ENCODE results near the gene TMEM201. TPM values are rescaled to one million over a fixed set of nuclear protein-coding genes. Genes with fewer than 3 reads are reported as not detected.

The TMEM201 gene
- polyA plus RNA-seq, 2 of the 4 experiments (the other 2 are of a cell fraction) = 1.9 to 8.7 TPM

- no peak overlapping the region for H3K4me2 ChIP-seq
- TF ChIP-seq CEBPB (IDR thresholded peaks at IDR 0.05) (0 out of 4 replicates have a peak, but pooled peaks of 1 of the 2 experiments have one; percentile 10), ESRRA (IDR thresholded peaks at IDR 0.05; ENCODE audit: borderline replicate concordance, low read length) (no peak), HES2 (IDR thresholded peaks at IDR 0.05) (no peak), ZFP36 (IDR thresholded peaks at IDR 0.05; ENCODE audit: borderline replicate concordance, partially characterized antibody) (no peak), PBX3 (IDR thresholded peaks at IDR 0.05) (no peak), RAD21 (conservative IDR thresholded peaks at IDR 0.05 in 1 of 2, IDR thresholded peaks at IDR 0.05 in 1 of 2) (peak; percentile 34 to 53; a peak in 4 of 5 replicates), RNF2 (IDR thresholded peaks at IDR 0.05; ENCODE audit: borderline replicate concordance, low read depth) (no peak), EHMT2 (IDR thresholded peaks at IDR 0.05; ENCODE audit: low read depth) (no peak), RCOR1 (IDR thresholded peaks at IDR 0.05; ENCODE audit: low read depth, low read length) (no peak), HEYL (CRISPR knock-in tag; IDR thresholded peaks at IDR 0.05) (no peak), CTCF (IDR thresholded peaks at IDR 0.05) (peak; percentile 53), JUNB (IDR thresholded peaks at IDR 0.05) (no peak), HMGXB4 (CRISPR knock-in tag; IDR thresholded peaks at IDR 0.05; ENCODE audit: borderline replicate concordance) (no peak), JUN (IDR thresholded peaks at IDR 0.05) (no peak), POLR2AphosphoS2 (conservative IDR thresholded peaks at IDR 0.05; ENCODE audit: low read length) (no peak), TFCP2L1 (CRISPR knock-in tag; IDR thresholded peaks at IDR 0.05) (no peak), CBX8 (IDR thresholded peaks at IDR 0.05) (no peak), SMC3 (IDR thresholded peaks at IDR 0.05) (0 out of 3 replicates have a peak, but pooled peaks have one; percentile 30)
- DNase-seq (ENCODE audit: low read depth in 1 of 2, low spot score in 1 of 2) = peak; percentile 47 to 65
- H3K9me3 ChIP-seq = no peaks in the 10 kb centered on the region
- H3K27ac ChIP-seq = no peak overlapping the region
- WGBS (ENCODE audit: missing lambda C conversion rate) = 27% methylated on average over 8 of the region's 16 CpGs
- no peak overlapping the region for H3K4me3 ChIP-seq
- POLR2A ChIA-PET = no interaction called here
- CTCF ChIA-PET = interaction anchor here (0.5 to 2.7 kb wide), 23 partner anchors 8 to 815 kb away, joined by 3 to 23 read pairs (median 4); partner anchors contain the start of gene CENPS
- FAIRE-seq = no peak
- peak; percentile 91 to 93 for ATAC-seq
- H3K4me1 ChIP-seq = no peaks in the 10 kb centered on the region
Observed at GRCh38 chr1:9615316-9616063, 26.8 kb downstream of the TMEM201 start.

GRCh38 chr1:9618909-9619679, 30.4 kb downstream of the TMEM201 start:
- WGBS (ENCODE audit: missing lambda C conversion rate) = 86% methylated on average over 17 of the region's 18 CpGs
- ATAC-seq = 0 out of 6 replicates have a peak, but pooled peaks of 1 of the 2 experiments have one; percentile 27
- FAIRE-seq = no peak
- ChIA-PET CTCF (interaction anchor here (1.0 to 1.7 kb wide), 2 partner anchors 8 to 249 kb away, joined by 3 to 7 read pairs; no protein-coding TSS in a partner anchor), POLR2A (no interaction called here)
- Histone ChIP-seq H3K4me2 (no peak overlapping the region), H3K9me3 (no peaks in the 10 kb centered on the region), H3K4me1 (no peaks in the 10 kb centered on the region), H3K4me3 (no peak overlapping the region), H3K27ac (no peak overlapping the region)
- TF ChIP-seq E2F6 (IDR thresholded peaks at IDR 0.05; ENCODE audit: borderline replicate concordance, low read depth) (no peak), KDM1A (IDR thresholded peaks at IDR 0.05; ENCODE audit: low read depth) (no peak), RAD21 (conservative IDR thresholded peaks at IDR 0.05 in 1 of 2, IDR thresholded peaks at IDR 0.05 in 1 of 2) (no peak), SMC3 (IDR thresholded peaks at IDR 0.05) (no peak), HOXB5 (CRISPR knock-in tag; IDR thresholded peaks at IDR 0.05) (no peak), ZNF302 (CRISPR knock-in tag; IDR thresholded peaks at IDR 0.05) (no peak), USF2 (IDR thresholded peaks at IDR 0.05) (no peak), EHF (CRISPR knock-in tag; IDR thresholded peaks at IDR 0.05) (no peak), CHD2 (IDR thresholded peaks at IDR 0.05; ENCODE audit: low read length, partially characterized antibody) (no peak)
- DNase-seq (ENCODE audit: low read depth in 1 of 2, low spot score in 1 of 2) = no peak

Measured in A549 (cell line).